Midbrain (tissue), 1 donor: ENCODE data around the gene CUBN.
A peak's percentile ranks its signal among the peaks of the same experiment; 100 is the strongest.

Experiments used
- DNase-seq: peaks from one replicate; lab custom pipeline; 2025; lab: John Stamatoyannopoulos, UW

The CUBN gene

DNA sequence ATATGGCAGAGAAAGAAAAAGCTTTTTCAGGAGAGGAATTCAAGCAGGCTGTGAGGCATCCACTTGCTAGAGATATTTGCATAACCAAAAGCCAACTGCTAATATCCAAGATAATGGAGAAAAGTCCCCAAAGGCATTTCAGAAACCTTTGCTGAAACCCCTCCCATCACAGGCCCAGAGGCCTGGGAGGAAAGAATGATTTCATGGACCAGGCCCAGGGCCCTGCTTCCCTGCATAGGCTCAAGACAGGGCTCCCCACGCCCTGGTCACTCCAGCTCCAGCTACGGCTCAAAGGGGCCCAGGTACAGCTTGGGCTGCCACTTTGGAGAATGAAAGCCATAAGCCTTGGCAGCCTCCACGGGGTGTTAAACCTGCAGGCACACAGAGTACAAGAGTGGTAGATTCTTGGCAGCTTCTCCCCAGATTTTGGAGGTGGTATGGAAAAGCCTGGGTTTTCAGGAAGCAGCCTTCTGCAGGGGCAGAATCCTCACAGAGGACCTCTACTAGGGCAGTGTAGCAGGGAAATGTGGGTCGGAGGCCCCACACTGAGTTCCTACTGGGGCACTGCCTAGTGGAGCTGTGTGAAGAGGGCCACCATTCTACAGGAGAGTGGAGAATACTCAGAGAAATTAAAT, 306.8 kb downstream of the CUBN start:
- DNase-seq, result no peak

GRCh38 chr10:16822027-16822426, 307.6 kb downstream of the CUBN start:
- no peak for DNase-seq

GRCh38 chr10:16820421-16820820, 309.2 kb downstream of the CUBN start:
- no peak for DNase-seq

- DNase-seq, result no peak
Measured at GRCh38 chr10:16820018-16820417, 309.6 kb downstream of the CUBN start.

- no peak for DNase-seq
Measured at GRCh38 chr10:16819436-16819835, 310.2 kb downstream of the CUBN start.

DNA sequence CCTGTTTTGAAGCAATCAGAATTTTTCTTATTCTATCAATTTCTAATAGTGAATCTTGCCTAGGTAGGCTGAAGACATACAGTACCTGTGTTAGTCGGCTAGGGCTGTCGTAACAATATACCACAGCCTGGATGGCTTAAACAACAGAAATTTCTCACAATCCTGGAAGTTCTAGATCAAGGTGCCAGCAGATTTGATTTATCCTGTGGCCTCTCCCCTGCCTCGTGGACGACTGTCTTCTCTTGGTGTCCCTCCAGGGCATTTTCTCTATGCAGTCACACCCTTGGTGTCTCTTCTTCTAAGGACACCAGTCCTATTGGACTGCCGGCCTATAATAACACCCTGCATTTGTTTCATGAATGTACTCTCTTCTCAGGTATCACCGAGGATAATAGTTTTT, 310.6 kb downstream of the CUBN start:
- no peak for DNase-seq

- peak; percentile 100 for DNase-seq
Measured at GRCh38 chr10:16817125-16818019, 312.2 kb downstream of the CUBN start, which contains the start of gene RSU1. TSS of gene RSU1 (minus strand) at chr10:16817424. CDS start at chr10:16817081, 343 bp downstream.

DNA sequence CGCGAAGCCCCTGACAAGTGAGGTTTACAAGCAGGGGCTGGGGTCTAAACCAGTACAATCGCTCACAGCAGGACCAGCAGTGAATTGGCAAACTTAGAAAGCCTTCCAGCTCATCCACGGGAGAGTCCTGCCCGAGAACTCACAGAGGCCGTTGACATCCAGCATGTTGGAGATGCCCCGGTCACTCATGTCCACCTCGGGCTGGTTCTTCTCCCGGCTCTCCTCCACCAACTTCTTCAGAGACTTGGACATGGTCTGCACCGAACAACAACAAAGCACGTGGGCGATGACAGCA, 312.8 kb downstream of the CUBN start:
- DNase-seq, result peak; percentile 34

DNA sequence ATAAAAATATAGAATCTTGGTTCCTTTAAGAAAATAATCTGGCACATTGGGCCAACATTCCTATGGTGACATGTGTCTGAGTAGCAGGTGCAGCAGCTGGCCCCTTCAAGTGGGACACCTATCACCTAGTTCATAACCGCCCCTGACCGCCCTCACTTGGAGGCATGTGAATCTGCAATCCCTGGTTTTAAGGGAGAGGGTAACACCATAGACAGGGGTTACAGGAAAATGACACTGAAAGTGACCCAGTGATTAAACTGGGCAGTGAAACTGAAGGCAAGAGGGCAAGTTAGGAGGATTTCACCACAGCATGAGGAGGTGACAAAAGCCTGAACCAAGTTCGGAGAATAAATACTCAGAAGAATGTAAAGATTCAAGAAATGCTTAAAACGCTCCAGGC, 313.4 kb downstream of the CUBN start:
- DNase-seq, result no peak

DNA sequence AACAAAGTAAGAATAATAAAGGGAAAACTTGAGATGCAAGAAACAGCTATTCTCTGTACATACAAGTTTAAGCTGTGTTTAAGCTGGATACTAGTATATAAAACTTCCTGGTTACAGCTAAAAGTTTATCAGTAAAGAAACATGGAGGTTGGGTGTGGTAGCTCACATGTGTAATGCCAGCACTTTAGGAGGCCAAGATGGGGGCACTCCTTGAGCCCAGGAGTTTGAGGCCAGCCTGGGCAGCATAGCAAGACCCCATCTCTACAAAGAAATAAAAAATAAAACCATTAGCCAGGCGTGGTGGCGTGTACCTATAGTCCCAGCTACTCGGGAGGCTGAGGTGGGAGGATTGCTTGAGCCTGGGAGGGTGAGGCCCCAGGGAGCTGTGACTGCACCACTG, 315.6 kb downstream of the CUBN start:
- no peak for DNase-seq

DNA sequence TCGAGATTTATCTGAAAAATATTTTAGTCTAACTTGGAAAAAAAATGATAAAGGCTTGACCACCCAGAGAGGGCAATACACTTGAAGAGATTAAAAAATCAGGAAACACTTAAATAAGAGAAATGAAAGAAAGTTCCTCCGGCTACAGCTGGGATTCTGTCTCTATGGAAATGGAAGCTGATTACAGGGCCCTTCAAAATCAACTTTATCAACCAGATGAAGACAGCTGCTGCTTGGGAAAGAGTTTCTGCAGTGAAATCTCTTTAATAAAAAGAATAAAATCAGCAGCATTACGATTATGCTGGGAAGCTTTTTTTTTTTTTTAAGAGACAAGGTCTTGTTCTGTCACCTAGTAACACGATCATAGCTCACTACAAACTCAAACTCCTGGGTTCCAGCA, 316.9 kb downstream of the CUBN start:
- no peak for DNase-seq

- DNase-seq, result no peak
Measured at GRCh38 chr10:16811765-16812164, 317.8 kb downstream of the CUBN start.

DNA sequence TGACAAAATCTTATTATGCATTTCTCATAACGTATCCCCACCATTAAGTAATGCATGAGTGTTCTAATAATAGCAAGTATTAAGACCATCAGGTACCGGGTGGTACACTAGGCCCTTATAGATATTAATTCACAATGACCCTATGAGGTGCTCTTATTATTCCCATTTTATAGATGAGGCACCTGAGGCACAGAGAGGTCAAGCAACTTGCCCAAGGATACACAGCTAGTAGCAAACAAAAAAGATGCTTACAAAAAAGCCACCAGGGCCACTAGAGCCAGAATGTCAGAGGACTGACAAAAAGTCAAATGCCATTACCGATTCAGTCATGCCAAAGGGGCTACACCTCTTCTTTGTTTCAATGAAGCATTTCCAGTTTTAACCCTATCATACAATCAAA, 318.3 kb downstream of the CUBN start:
- DNase-seq, result no peak

GRCh38 chr10:16809074-16809718, 320.4 kb downstream of the CUBN start:
- peak; percentile 16 for DNase-seq

GRCh38 chr10:16804123-16804522, 325.5 kb downstream of the CUBN start:
- no peak for DNase-seq

DNA sequence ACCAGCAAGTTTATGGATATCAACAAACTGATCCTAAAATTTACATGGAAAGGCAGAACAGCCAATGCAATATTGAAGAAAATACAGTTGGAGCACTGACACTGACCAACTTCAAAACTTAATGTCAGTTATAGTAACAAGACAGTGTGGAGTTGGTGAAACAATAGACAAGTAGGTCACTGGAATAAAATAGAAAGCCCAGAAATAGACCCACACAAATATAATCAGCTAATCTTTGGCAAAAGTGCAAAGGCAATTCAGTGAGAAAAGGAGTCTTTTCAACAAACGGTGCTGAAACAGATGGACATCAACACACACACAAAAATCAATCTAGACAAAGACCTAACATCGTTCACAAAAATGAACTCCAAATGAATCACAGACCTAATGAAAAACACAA, 326.1 kb downstream of the CUBN start:
- no peak for DNase-seq

- DNase-seq, result no peak
Measured at GRCh38 chr10:16799621-16800020, 330.0 kb downstream of the CUBN start.

GRCh38 chr10:16798571-16798970, 331.0 kb downstream of the CUBN start:
- no peak for DNase-seq

DNA sequence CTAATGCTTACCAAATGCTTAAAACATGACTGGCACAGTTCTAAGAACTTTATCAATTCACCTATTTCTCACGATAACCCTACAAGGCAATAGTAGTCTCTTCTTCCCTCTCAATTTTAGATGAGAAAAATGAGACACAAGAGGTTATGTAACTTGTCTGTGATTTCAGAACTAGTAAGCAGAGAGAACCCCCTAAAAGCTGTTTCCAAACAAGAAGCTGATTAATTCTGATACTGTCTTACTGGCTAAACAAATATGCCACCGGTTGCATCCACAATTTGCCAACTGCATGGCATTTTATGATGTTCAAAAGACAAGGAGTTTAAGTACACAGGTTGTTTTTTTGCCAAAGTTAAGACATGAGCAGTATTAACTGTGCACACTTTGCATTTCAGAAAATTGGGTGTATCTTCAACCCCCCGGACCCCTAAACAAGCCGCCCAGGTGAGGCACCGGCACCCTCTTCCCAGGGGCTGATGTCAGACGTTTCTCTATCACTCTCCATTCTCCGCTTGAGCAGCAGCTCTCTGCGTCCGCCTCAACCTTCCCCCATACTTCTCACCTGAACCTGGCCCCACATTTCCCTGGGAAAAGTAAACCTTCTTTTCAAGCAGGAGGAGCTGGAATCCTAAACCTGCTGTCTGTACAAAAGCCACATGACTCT, 334.1 kb downstream of the CUBN start:
- DNase-seq, result no peak

- no peak for DNase-seq
Measured at GRCh38 chr10:16794005-16794404, 335.6 kb downstream of the CUBN start.

DNA sequence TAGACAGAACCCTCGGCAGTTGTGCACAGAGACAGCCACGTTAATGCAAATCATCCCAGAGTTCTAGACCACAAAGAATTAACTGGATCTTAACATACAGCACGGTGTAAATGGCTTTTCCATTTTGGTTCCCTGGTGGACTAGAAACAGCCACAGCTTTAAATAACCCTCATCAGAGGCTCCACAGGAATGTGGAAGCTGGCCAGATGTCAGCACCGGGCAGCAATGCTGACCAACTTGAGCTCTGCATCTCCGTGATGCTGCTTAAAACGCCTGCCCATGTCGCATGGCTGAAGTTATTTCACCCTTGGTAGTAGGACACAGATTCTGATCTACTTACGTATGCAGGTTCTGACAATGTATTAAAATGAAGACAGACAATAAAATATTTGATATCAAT, 336.9 kb downstream of the CUBN start:
- no peak for DNase-seq

- no peak for DNase-seq
Measured at GRCh38 chr10:16789765-16790164, 339.8 kb downstream of the CUBN start.

DNA sequence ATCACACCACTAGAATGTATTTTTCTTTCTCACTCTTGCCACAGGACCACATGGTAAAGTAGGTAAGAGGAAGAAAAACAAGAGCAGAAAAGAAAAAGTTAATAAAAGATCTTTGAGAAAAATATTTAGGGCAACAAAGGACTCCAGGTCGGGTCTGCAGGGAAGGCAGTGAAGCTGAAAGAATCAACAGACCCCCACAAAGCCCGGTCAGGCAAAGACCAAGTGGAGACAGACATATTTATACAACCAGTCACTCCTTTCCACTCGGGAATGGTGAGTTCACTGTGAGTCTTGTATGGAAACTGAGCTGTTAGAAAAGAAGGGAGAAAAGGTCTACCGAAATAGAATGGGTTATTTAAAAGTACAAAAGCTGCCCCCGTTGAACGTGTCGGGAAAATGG, 340.4 kb downstream of the CUBN start:
- no peak for DNase-seq
